IMR-90 (cell line): ENCODE measurements around the gene USP30. TPM values are rescaled to one million over a fixed set of nuclear protein-coding genes. Genes with fewer than 3 reads are reported as not detected.

Experiments used
- ATAC-seq: fragments of 200-7000 bp; cut with Tn5 transposase; 2 replicates; pipeline ENCODE4 v1.9.1; 2020; ENCODE audit warnings: low read depth, mild to moderate bottlenecking, moderate library complexity
- BruUV-seq: library from RNA; stranded (reverse); fragments of 400-500 nt; replicated peaks from 2 replicates; lab custom pipeline; 2021; lab: Mats Ljungman, UMichigan
- CTCF ChIA-PET: fragments of 300-600 bp; formaldehyde crosslinking; extraction: SDS; loops from one replicate; lab custom pipeline; 2021; ENCODE audit warnings: antibody characterized with exemption; lab: Yijun Ruan, JAX
- POLR2A ChIA-PET: fragments of 300-600 bp; sonication (Branson Sonifier 250); formaldehyde crosslinking; loops from one replicate; lab custom pipeline; 2022; ENCODE audit warnings: antibody characterized with exemption; ENCODE audit not compliant: unreplicated experiment; lab: Charles Lee
- DNase-seq: peaks from one replicate; pipeline ENCODE4 v3.0.0; 2013
- H2AFZ ChIP-seq: replicated peaks from 2 replicates; pipeline ENCODE3; 2013; ENCODE audit warnings: low read length, mild to moderate bottlenecking; ENCODE audit not compliant: poor library complexity
- H2AK5ac ChIP-seq: 2 replicates; pipeline ENCODE4 v1.6.1; 2013; ENCODE audit warnings: low read depth, low read length, inconsistent platforms
- H2AK9ac ChIP-seq: replicated peaks from 2 replicates; pipeline ENCODE3; 2013; ENCODE audit warnings: mild to moderate bottlenecking, low read depth, low read length, moderate library complexity; ENCODE audit not compliant: poor library complexity
- H2BK120ac ChIP-seq: 2 replicates; pipeline ENCODE4 v1.6.1; 2013; ENCODE audit warnings: low read depth, low read length, inconsistent platforms
- H2BK15ac ChIP-seq: 3 replicates; pipeline ENCODE4 v1.6.1; 2013; ENCODE audit warnings: low read depth, low read length, inconsistent platforms
- H2BK20ac ChIP-seq: 2 replicates; pipeline ENCODE4 v1.6.1; 2013; ENCODE audit warnings: low read depth, mild to moderate bottlenecking, inconsistent platforms, low read length, moderate library complexity
- H2BK5ac ChIP-seq: 2 replicates; pipeline ENCODE4 v1.6.1; 2013; ENCODE audit warnings: mild to moderate bottlenecking, low read depth, low read length, inconsistent platforms; ENCODE audit not compliant: poor library complexity, severe bottlenecking
- H3K14ac ChIP-seq: replicated peaks from 2 replicates; pipeline ENCODE4 v1.6.1; 2013; ENCODE audit warnings: low read depth, low read length, inconsistent platforms
- H3K18ac ChIP-seq: 2 replicates; pipeline ENCODE4 v1.6.1; 2013; ENCODE audit warnings: low read depth, low read length, control low read depth
- H3K23ac ChIP-seq: 2 replicates; pipeline ENCODE4 v1.6.1; 2013; ENCODE audit warnings: low read depth, low read length, inconsistent platforms
- H3K27ac ChIP-seq: 2 replicates; pipeline ENCODE4 v1.5.1; 2013; ENCODE audit warnings: mild to moderate bottlenecking, control low read depth, low read length; ENCODE audit not compliant: insufficient read depth
- H3K27me3 ChIP-seq: 2 replicates; pipeline ENCODE4 v1.6.1; 2013; ENCODE audit warnings: low read length; ENCODE audit not compliant: control insufficient read depth, insufficient read depth
- H3K36me3 ChIP-seq: 2 replicates; pipeline ENCODE4 v1.6.1; 2013; ENCODE audit warnings: low read length, mixed read lengths; ENCODE audit not compliant: control insufficient read depth, insufficient read depth
- H3K4ac ChIP-seq: 2 replicates; pipeline ENCODE4 v1.6.1; 2013; ENCODE audit warnings: low read depth, low read length, inconsistent platforms
- H3K4me1 ChIP-seq: 2 replicates; pipeline ENCODE4 v1.6.1; 2013; ENCODE audit warnings: low read length, mixed read lengths; ENCODE audit not compliant: control insufficient read depth, insufficient read depth
- H3K4me2 ChIP-seq: 2 replicates; pipeline ENCODE4 v1.6.1; 2013; ENCODE audit warnings: low read depth, mild to moderate bottlenecking, control low read depth, low read length, moderate library complexity
- H3K4me3 ChIP-seq: 2 replicates; pipeline ENCODE4 v1.5.1; 2013; ENCODE audit warnings: low read depth, mild to moderate bottlenecking, control low read depth, low read length, moderate library complexity; ENCODE audit not compliant: insufficient read depth
- H3K56ac ChIP-seq: 2 replicates; pipeline ENCODE4 v1.6.1; 2013; ENCODE audit warnings: low read length, inconsistent platforms; ENCODE audit not compliant: insufficient read depth; ENCODE audit errors: extremely low read depth
- H3K79me1 ChIP-seq, 2 experiments: 2 replicates each; pipeline ENCODE4 v1.6.1; 2013; ENCODE audit warnings: low read length in 2 of 2, inconsistent platforms in 1 of 2, low read depth in 1 of 2
- H3K9ac ChIP-seq: 2 replicates; pipeline ENCODE4 v1.6.1; 2013; ENCODE audit warnings: low read depth, low read length, control low read depth
- H3K9me1 ChIP-seq: 2 replicates; pipeline ENCODE4 v1.6.1; 2013; ENCODE audit warnings: low read length, inconsistent platforms; ENCODE audit not compliant: insufficient read depth
- H3K9me3 ChIP-seq: 2 replicates; pipeline ENCODE4 v1.6.1; 2013; ENCODE audit warnings: low read length; ENCODE audit not compliant: control insufficient read depth, insufficient read depth
- H4K20me1 ChIP-seq: 2 replicates; pipeline ENCODE4 v1.6.1; 2013; ENCODE audit warnings: low read length, inconsistent platforms; ENCODE audit not compliant: insufficient read depth
- H4K5ac ChIP-seq: 2 replicates; pipeline ENCODE4 v1.6.1; 2013; ENCODE audit warnings: mild to moderate bottlenecking, low read depth, low read length, control low read depth
- H4K8ac ChIP-seq, 2 experiments: 2 replicates each; pipeline ENCODE4 v1.6.1; 2013; ENCODE audit warnings: low read depth in 2 of 2, low read length in 2 of 2, control low read depth in 1 of 2, inconsistent platforms in 1 of 2
- H4K91ac ChIP-seq: 2 replicates; pipeline ENCODE4 v1.6.1; 2013; ENCODE audit warnings: low read depth, low read length, inconsistent platforms; ENCODE audit not compliant: insufficient read depth
- BHLHE40 ChIP-seq: fragments of 150-350 bp; IDR thresholded peaks from 2 replicates; pipeline ENCODE4 v1.6.1; 2016; ENCODE audit warnings: mild to moderate bottlenecking, low read depth, low read length
- MAZ ChIP-seq: IDR thresholded peaks from 2 replicates; pipeline ENCODE4 v1.6.1; 2012; ENCODE audit warnings: low read depth, mild to moderate bottlenecking, low read length, improper control_type of control experiment, moderate library complexity, borderline replicate concordance
- NFE2L2 ChIP-seq: fragments of 150-350 bp; IDR thresholded peaks from 2 replicates; pipeline ENCODE4 v1.6.1; 2016; ENCODE audit warnings: low read depth, mild to moderate bottlenecking, low read length
- POLR2A ChIP-seq: IDR thresholded peaks from 2 replicates; pipeline ENCODE4 v1.6.1; 2012; ENCODE audit warnings: mild to moderate bottlenecking, low read depth, low read length
- RCOR1 ChIP-seq: IDR thresholded peaks from 2 replicates; pipeline ENCODE4 v1.6.1; 2012; ENCODE audit warnings: mild to moderate bottlenecking, low read length, improper control_type of control experiment; ENCODE audit not compliant: insufficient replicate concordance
- RFX5 ChIP-seq: IDR thresholded peaks from 2 replicates; pipeline ENCODE4 v1.8.0; 2012; ENCODE audit warnings: low read depth, mild to moderate bottlenecking, low read length, moderate library complexity
- SMC3 ChIP-seq: fragments of 150-350 bp; IDR thresholded peaks from 2 replicates; pipeline ENCODE4 v1.6.1; 2016; ENCODE audit warnings: low read depth, mild to moderate bottlenecking, antibody characterized with exemption, low read length, moderate library complexity
- whole genome bisulfite sequencing, 2 experiments: methylation state at CpG; one replicate each; pipeline versions ENCODE4 v1.1.5 to v1.1.7; 2013; ENCODE audit warnings: missing lambda C conversion rate in 2 of 2; ENCODE audit not compliant: insufficient read length in 1 of 2; ENCODE audit errors: extremely low coverage in 2 of 2; 5-methylcytosine and 5-hydroxymethylcytosine counted together
- dilution Hi-C: fragments of 300-500 bp; cut with HindIII; formaldehyde crosslinking; loops from one replicate; pipeline ENCODE4 v1.14.3; 2018; ENCODE audit warnings: low sequenced_read_pairs; ENCODE audit not compliant: unreplicated experiment
- in situ Hi-C: fragments of 300-500 bp; cut with MboI; formaldehyde crosslinking; loops from 3 replicates; pipeline ENCODE4 v1.14.3; 2019; ENCODE audit warnings: low sequenced_read_pairs, inconsistent platforms, mixed read lengths
- intact Hi-C: fragments of 100-400 bp; cut with micrococcal nuclease; formaldehyde crosslinking; loops from 2 replicates; pipeline ENCODE4 v1.10.0; 2022
- polyA plus RNA-seq, 3 experiments: library from polyadenylated mRNA; depleted of rRNA; stranded (reverse); fragments of >200 nt; gene quantifications; 2 replicates each; pipeline ENCODE4 v1.2.3, GENCODE V29; 2012; ENCODE audit warnings: low replicate concordance in 1 of 3
- total RNA-seq: library from RNA; depleted of rRNA; stranded (reverse); fragments of >200 nt; gene quantifications from 2 replicates; pipeline ENCODE4 v1.2.3, GENCODE V29; 2012
- TF ChIP-seq, protein P1 (sequence below): conservative IDR thresholded peaks from 2 replicates; pipeline ENCODE4 v1.5.1; 2012; ENCODE audit warnings: mild to moderate bottlenecking, low read depth, low read length, improper control_type of control experiment

Gene USP30
- total and polyA plus RNA-seq, 2 of the 4 experiments (the other 2 are of a cell fraction): 10.4 to 11.2 TPM

DNA sequence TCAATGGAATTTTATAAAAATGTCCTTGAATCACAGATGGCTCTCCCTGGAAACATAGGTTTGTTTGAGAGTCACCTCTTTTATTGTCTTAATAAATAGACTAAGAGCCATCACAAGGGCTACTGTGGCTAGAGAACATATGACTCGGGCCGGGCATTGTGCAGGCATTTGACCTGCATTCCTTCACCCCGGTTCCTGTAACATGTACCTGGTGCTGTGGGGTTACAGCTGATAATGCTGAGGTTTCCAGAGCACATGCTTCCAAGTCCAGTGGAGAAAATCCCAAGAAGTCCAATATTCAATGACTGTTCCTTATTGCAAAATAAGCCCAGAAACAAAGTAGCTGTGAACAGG is 63.0 kb downstream of the USP30 start:
- no peak overlapping the region for H3K4me3 ChIP-seq
- no peak overlapping the region for H4K8ac ChIP-seq
- H2BK120ac ChIP-seq: no peak overlapping the region
- no peak overlapping the region for H3K18ac ChIP-seq
- no peaks in the 10 kb centered on the region for H3K9me3 ChIP-seq
- no peak overlapping the region for H3K27ac ChIP-seq
- no peak overlapping the region for H2AK5ac ChIP-seq
- no peak overlapping the region for H4K91ac ChIP-seq
- no TSS peak for BruUV-seq
- no peak for TF ChIP-seq BHLHE40
- TF ChIP-seq NFE2L2: no peak
- no peak for TF ChIP-seq SMC3
- TF ChIP-seq MAZ: no peak
- no peak for TF ChIP-seq RFX5
- TF ChIP-seq RCOR1: no peak
- TF ChIP-seq, protein P1, sequence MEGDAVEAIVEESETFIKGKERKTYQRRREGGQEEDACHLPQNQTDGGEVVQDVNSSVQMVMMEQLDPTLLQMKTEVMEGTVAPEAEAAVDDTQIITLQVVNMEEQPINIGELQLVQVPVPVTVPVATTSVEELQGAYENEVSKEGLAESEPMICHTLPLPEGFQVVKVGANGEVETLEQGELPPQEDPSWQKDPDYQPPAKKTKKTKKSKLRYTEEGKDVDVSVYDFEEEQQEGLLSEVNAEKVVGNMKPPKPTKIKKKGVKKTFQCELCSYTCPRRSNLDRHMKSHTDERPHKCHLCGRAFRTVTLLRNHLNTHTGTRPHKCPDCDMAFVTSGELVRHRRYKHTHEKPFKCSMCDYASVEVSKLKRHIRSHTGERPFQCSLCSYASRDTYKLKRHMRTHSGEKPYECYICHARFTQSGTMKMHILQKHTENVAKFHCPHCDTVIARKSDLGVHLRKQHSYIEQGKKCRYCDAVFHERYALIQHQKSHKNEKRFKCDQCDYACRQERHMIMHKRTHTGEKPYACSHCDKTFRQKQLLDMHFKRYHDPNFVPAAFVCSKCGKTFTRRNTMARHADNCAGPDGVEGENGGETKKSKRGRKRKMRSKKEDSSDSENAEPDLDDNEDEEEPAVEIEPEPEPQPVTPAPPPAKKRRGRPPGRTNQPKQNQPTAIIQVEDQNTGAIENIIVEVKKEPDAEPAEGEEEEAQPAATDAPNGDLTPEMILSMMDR: no peak
- no peak for TF ChIP-seq POLR2A
- ATAC-seq (no peak), DNase-seq (no peak)
- CTCF ChIA-PET: no interaction called here
- H2AK9ac ChIP-seq: no peak overlapping the region
- no peak overlapping the region for H2BK5ac ChIP-seq
- no peak overlapping the region for H3K4ac ChIP-seq
- no peak overlapping the region for H2BK20ac ChIP-seq
- no peak overlapping the region for H3K23ac ChIP-seq
- H3K4me2 ChIP-seq: no peak overlapping the region
- H2BK15ac ChIP-seq: no peak overlapping the region
- in situ Hi-C loops: no loop called here
- no peak overlapping the region for H2AFZ ChIP-seq
- POLR2A ChIA-PET: no interaction called here
- no peak overlapping the region for H3K9ac ChIP-seq
- no peak overlapping the region for H4K5ac ChIP-seq
- no peaks in the 10 kb centered on the region for H3K27me3 ChIP-seq
- H3K9me1 ChIP-seq: no peaks in the 10 kb centered on the region; the same call in 1 of the 2 replicates
- no peaks in the 10 kb centered on the region for H4K20me1 ChIP-seq
- 86% methylated on average over 3 of the region's 3 CpGs; no CpG with 5 or more reads in 1 of the 2 experiments for WGBS, 2 experiments
- intact Hi-C loops: no loop called here
- H3K14ac ChIP-seq: no peak overlapping the region
- no peak overlapping the region for H3K56ac ChIP-seq
- dilution Hi-C loops: no loop called here
- no peaks in the 10 kb centered on the region; a peak in 1 of 4 replicates for H3K79me1 ChIP-seq
- H3K36me3 ChIP-seq: no peaks in the 10 kb centered on the region
- H3K4me1 ChIP-seq: no peaks in the 10 kb centered on the region
